WTC11 (cell line): ENCODE data around the gene OR5AU1. TPM values are rescaled to one million over a fixed set of nuclear protein-coding genes. Genes with fewer than 3 reads are reported as not detected.

ENCODE experiments used
- ATAC-seq: fragments of 200-7000 bp; cut with Tn5 transposase; 2 replicates; pipeline ENCODE4 v1.10.0; 2021; ENCODE audit warnings: mild to moderate bottlenecking, moderate library complexity
- CTCF ChIA-PET: fragments of 300-600 bp; sonication (Branson Sonifier 250); formaldehyde crosslinking; loops from one replicate; lab custom pipeline; 2021; ENCODE audit warnings: antibody characterized with exemption; lab: Charles Lee
- POLR2A ChIA-PET: fragments of 350-600 bp; sonication (Branson Sonifier 250); formaldehyde crosslinking; loops from one replicate; lab custom pipeline; 2021; ENCODE audit warnings: antibody characterized with exemption; lab: Charles Lee
- DNase-seq: peaks from one replicate; pipeline ENCODE4 v3.0.0; 2021; ENCODE audit warnings: low spot score
- H3K27ac Mint-ChIP-seq: 2 replicates; pipeline ENCODE4 v1.8.0; 2021; ENCODE audit warnings: mixed read lengths
- H3K27me3 Mint-ChIP-seq: 2 replicates; pipeline ENCODE4 v1.8.0; 2021; ENCODE audit warnings: low read depth, mild to moderate bottlenecking, moderate library complexity, mixed read lengths
- H3K36me3 Mint-ChIP-seq: 2 replicates; pipeline ENCODE4 v1.8.0; 2021; ENCODE audit warnings: mixed read lengths
- H3K4me1 Mint-ChIP-seq: 2 replicates; pipeline ENCODE4 v1.8.0; 2022; ENCODE audit warnings: mixed read lengths
- H3K4me3 Mint-ChIP-seq: 2 replicates; pipeline ENCODE4 v1.8.0; 2021; ENCODE audit warnings: mild to moderate bottlenecking, moderate library complexity, mixed read lengths
- H3K9me3 Mint-ChIP-seq: 2 replicates; pipeline ENCODE4 v1.8.0; 2021; ENCODE audit warnings: mixed read lengths
- AFF4 ChIP-seq: sonication (generic); formaldehyde crosslinking; IDR thresholded peaks from 2 replicates; pipeline ENCODE4 v1.8.1; 2023; ENCODE audit warnings: mild to moderate bottlenecking, missing genetic modification reagents, borderline replicate concordance
- AR ChIP-seq: fragments of 250-450 bp; sonication (Bioruptor Pico); IDR thresholded peaks from 2 replicates; pipeline ENCODE4 v1.9.0; 2021; ENCODE audit warnings: mild to moderate bottlenecking
- ATF2 ChIP-seq: sonication (generic); formaldehyde crosslinking; IDR thresholded peaks from 2 replicates; pipeline ENCODE4 v1.8.1; 2022; ENCODE audit warnings: low read depth, missing genetic modification reagents, borderline replicate concordance
- EMX1 ChIP-seq: fragments of 250-450 bp; sonication (Bioruptor Pico); IDR thresholded peaks from 2 replicates; pipeline ENCODE4 v1.8.0; 2021; ENCODE audit warnings: mild to moderate bottlenecking
- ETV6 ChIP-seq: sonication (generic); formaldehyde crosslinking; IDR thresholded peaks from 2 replicates; pipeline ENCODE4 v1.8.1; 2022; ENCODE audit warnings: mild to moderate bottlenecking, missing genetic modification reagents
- FOXJ3 ChIP-seq: sonication (generic); formaldehyde crosslinking; IDR thresholded peaks from 2 replicates; pipeline ENCODE4 v1.9.0; 2021; ENCODE audit warnings: missing genetic modification reagents, mild to moderate bottlenecking, borderline replicate concordance
- FOXK1 ChIP-seq: sonication (generic); formaldehyde crosslinking; IDR thresholded peaks from 2 replicates; pipeline ENCODE4 v1.8.0; 2022; ENCODE audit warnings: mild to moderate bottlenecking, moderate library complexity, missing genetic modification reagents
- GTF2I ChIP-seq: fragments of 250-450 bp; sonication (Bioruptor Pico); conservative IDR thresholded peaks from 2 replicates; pipeline ENCODE4 v1.4.0; 2021; ENCODE audit warnings: mild to moderate bottlenecking
- MLX ChIP-seq: sonication (generic); formaldehyde crosslinking; IDR thresholded peaks from 2 replicates; pipeline ENCODE4 v1.8.1; 2023; ENCODE audit warnings: mild to moderate bottlenecking, missing genetic modification reagents, moderate library complexity
- NFE2L1 ChIP-seq: sonication (generic); formaldehyde crosslinking; IDR thresholded peaks from 2 replicates; pipeline ENCODE4 v1.8.1; 2023; ENCODE audit warnings: missing genetic modification reagents
- NR3C1 ChIP-seq: sonication (generic); formaldehyde crosslinking; conservative IDR thresholded peaks from 2 replicates; pipeline ENCODE4 v1.8.1; 2023; ENCODE audit warnings: low read depth, mild to moderate bottlenecking, missing genetic modification reagents
- RELA ChIP-seq: sonication (generic); formaldehyde crosslinking; IDR thresholded peaks from 2 replicates; pipeline ENCODE4 v1.8.1; 2022; ENCODE audit warnings: missing genetic modification reagents, mild to moderate bottlenecking, borderline replicate concordance
- TEAD1 ChIP-seq: sonication (generic); formaldehyde crosslinking; IDR thresholded peaks from 2 replicates; pipeline ENCODE4 v1.8.0; 2022; ENCODE audit warnings: mild to moderate bottlenecking, missing genetic modification reagents
- TEAD4 ChIP-seq: sonication (generic); formaldehyde crosslinking; IDR thresholded peaks from 2 replicates; pipeline ENCODE4 v1.8.0; 2022; ENCODE audit warnings: mild to moderate bottlenecking, missing genetic modification reagents
- ZBTB21 ChIP-seq: sonication (generic); formaldehyde crosslinking; IDR thresholded peaks from 2 replicates; pipeline ENCODE4 v1.8.1; 2023; ENCODE audit warnings: mild to moderate bottlenecking, missing genetic modification reagents, borderline replicate concordance
- ZBTB43 ChIP-seq: sonication (generic); formaldehyde crosslinking; IDR thresholded peaks from 2 replicates; pipeline ENCODE4 v1.8.1; 2023; ENCODE audit warnings: mild to moderate bottlenecking, missing genetic modification reagents
- ZNF425 ChIP-seq: fragments of 250-450 bp; sonication (Bioruptor Pico); conservative IDR thresholded peaks from 2 replicates; pipeline ENCODE4 v1.9.0; 2021; ENCODE audit warnings: mild to moderate bottlenecking
- ZNF512 ChIP-seq: sonication (generic); formaldehyde crosslinking; IDR thresholded peaks from 2 replicates; pipeline ENCODE4 v1.8.1; 2022; ENCODE audit warnings: missing genetic modification reagents, borderline replicate concordance
- total RNA-seq: library from RNA; stranded (reverse); gene quantifications from 3 replicates; pipeline ENCODE4 v1.2.3, GENCODE V29; 2021

Gene OR5AU1
- total RNA-seq, 1 experiment from 2014 or later, result not detected

GRCh38 chr14:21185491-21185890 lies 29.6 kb upstream of the OR5AU1 start (continued):
- no peak for TF ChIP-seq AR
- TF ChIP-seq ATF2 (CRISPR knock-in tag), result no peak
- TF ChIP-seq ETV6 (CRISPR knock-in tag), result no peak
- no peak for TF ChIP-seq RELA (CRISPR knock-in tag)
- TF ChIP-seq ZBTB43 (CRISPR knock-in tag), result no peak
- TF ChIP-seq ZBTB21 (CRISPR knock-in tag), result no peak
- no peak for TF ChIP-seq MLX (CRISPR knock-in tag)
- no peak for TF ChIP-seq TEAD4 (CRISPR knock-in tag)
- no peak for TF ChIP-seq FOXJ3 (CRISPR knock-in tag)
- no peak for TF ChIP-seq ZNF512

- Mint-ChIP-seq H3K27me3 (no peaks in the 10 kb centered on the region), H3K27ac (no peak overlapping the region), H3K4me3 (no peak overlapping the region), H3K9me3 (peaks cover 27% of the 10 kb centered on the region), H3K4me1 (no peaks in the 10 kb centered on the region), H3K36me3 (no peaks in the 10 kb centered on the region)
- no peak for ATAC-seq
- ChIA-PET CTCF (no interaction called here), POLR2A (no interaction called here)
- no peak for TF ChIP-seq EMX1
- TF ChIP-seq FOXJ3 (CRISPR knock-in tag), result no peak
- TF ChIP-seq GTF2I (CRISPR knock-in tag), result no peak
- TF ChIP-seq ZNF425, result no peak
- no peak for DNase-seq
Measured at GRCh38 chr14:21184254-21184653, 28.4 kb upstream of the OR5AU1 start.

- CTCF ChIA-PET, result interaction anchor here (1.0 kb wide), 1 partner anchor 10 kb away, joined by 3 read pairs; no protein-coding TSS in a partner anchor
- DNase-seq (no peak), ATAC-seq (no peak)
- H3K9me3 Mint-ChIP-seq, result peaks cover 27% of the 10 kb centered on the region
- no peaks in the 10 kb centered on the region for H3K4me1 Mint-ChIP-seq
- no peaks in the 10 kb centered on the region; the same call in 1 of the 2 replicates for H3K27me3 Mint-ChIP-seq
- no peak overlapping the region for H3K4me3 Mint-ChIP-seq
- no peak overlapping the region for H3K27ac Mint-ChIP-seq
- H3K36me3 Mint-ChIP-seq, result no peaks in the 10 kb centered on the region
- POLR2A ChIA-PET, result no interaction called here
- TF ChIP-seq AFF4 (CRISPR knock-in tag) (no peak), NFE2L1 (CRISPR knock-in tag) (no peak), NR3C1 (no peak), FOXK1 (CRISPR knock-in tag) (no peak), TEAD1 (no peak)
Measured at GRCh38 chr14:21182166-21182565, 26.3 kb upstream of the OR5AU1 start.
